Brain microvascular endothelial cell (primary cell): ENCODE results near the gene NLRC3.

Source experiments
- DNase-seq: peaks from one replicate; pipeline ENCODE4 v3.0.0-alpha.2; 2020
- H3K27ac ChIP-seq: fragments of 250-450 bp; sonication (Bioruptor Pico); 2 replicates; pipeline ENCODE4 v1.5.1; 2020; ENCODE audit warnings: mild to moderate bottlenecking, moderate library complexity
- H3K27me3 ChIP-seq: fragments of 250-450 bp; sonication (Bioruptor Pico); replicated peaks from 2 replicates; pipeline ENCODE4 v1.5.1; 2020; ENCODE audit warnings: mild to moderate bottlenecking
- H3K36me3 ChIP-seq: fragments of 250-450 bp; sonication (Bioruptor Pico); replicated peaks from 2 replicates; pipeline ENCODE4 v1.5.1; 2020; ENCODE audit warnings: mild to moderate bottlenecking
- H3K4me3 ChIP-seq: 2 replicates; pipeline ENCODE4 v1.5.1; 2011; ENCODE audit warnings: low read depth, mild to moderate bottlenecking, control low read depth, low read length, moderate library complexity
- CTCF ChIP-seq: IDR thresholded peaks from 2 replicates; pipeline ENCODE4 v1.5.1; 2011; ENCODE audit warnings: low read depth, mild to moderate bottlenecking, moderate library complexity, low read length, control low read depth, inconsistent platforms; ENCODE audit errors: missing control alignments
- in situ Hi-C: cut with HindIII; loops from 2 replicates; pipeline ENCODE4 v1.10.0; 2017; ENCODE audit warnings: low sequenced_read_pairs, low pct_ligation_motif_present

Gene NLRC3

DNA sequence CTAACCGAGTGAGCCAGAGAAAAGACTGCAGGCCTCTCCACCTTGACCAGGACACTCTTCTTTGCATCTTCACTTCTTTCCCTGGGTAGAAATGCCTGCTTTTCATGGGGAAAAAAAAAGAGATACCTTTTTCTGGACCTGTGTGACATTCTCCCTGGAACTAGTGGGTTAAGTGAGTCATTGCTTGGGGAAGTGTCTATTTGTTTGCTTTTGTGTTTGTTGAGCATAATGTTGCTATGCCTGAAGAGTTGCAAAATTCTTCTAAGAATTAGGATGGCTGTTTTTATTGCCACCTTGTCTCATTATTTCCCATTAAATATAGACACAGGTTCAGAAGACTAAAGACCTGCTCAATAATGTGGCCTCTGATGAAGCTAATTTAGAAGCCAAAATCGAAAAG lies 57.6 kb downstream of the NLRC3 start:
- peaks cover 16% of the 10 kb centered on the region for H3K36me3 ChIP-seq
- no peaks in the 10 kb centered on the region for H3K27me3 ChIP-seq
- in situ Hi-C loops: no loop called here
- H3K4me3 ChIP-seq: no peak overlapping the region
- TF ChIP-seq CTCF: no peak
- no peak overlapping the region for H3K27ac ChIP-seq
- DNase-seq: no peak

GRCh38 chr16:3518986-3519348 lies 58.2 kb downstream of the NLRC3 start:
- Histone ChIP-seq H3K36me3 (peaks cover 15% of the 10 kb centered on the region), H3K4me3 (no peak overlapping the region), H3K27ac (no peak overlapping the region), H3K27me3 (no peaks in the 10 kb centered on the region)
- in situ Hi-C loops: no loop called here
- TF ChIP-seq CTCF: no peak
- no peak for DNase-seq

- no peaks in the 10 kb centered on the region for H3K27me3 ChIP-seq
- peaks cover 10% of the 10 kb centered on the region for H3K36me3 ChIP-seq
- no peak overlapping the region for H3K27ac ChIP-seq
- in situ Hi-C loops: no loop called here
- no peak overlapping the region for H3K4me3 ChIP-seq
- no peak for DNase-seq
- TF ChIP-seq CTCF: no peak
These were observed 58.8 kb downstream of the NLRC3 start for GRCh38 chr16:3518292-3518985.

DNA sequence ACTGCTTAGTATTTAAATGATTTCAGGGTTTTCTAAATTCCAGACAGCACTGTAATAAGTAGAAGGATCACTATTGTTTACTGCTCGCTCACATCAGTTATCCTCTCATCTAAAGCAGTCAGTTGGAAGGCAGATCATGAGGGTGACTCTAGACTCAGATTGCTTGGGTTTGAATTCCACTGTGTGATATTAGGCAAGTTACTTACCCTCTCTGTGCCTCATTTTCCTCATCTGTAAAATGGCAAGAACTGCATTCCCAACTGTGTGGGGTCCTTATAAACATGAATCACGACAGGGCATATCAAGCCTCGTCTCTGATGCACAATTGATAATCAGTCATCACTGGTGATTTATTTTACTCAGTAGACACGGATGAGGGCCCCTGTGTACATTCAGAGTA lies 61.3 kb downstream of the NLRC3 start:
- Histone ChIP-seq H3K4me3 (no peak overlapping the region), H3K27me3 (no peaks in the 10 kb centered on the region), H3K27ac (no peak overlapping the region), H3K36me3 (peaks cover 22% of the 10 kb centered on the region)
- in situ Hi-C loops: no loop called here
- no peak for TF ChIP-seq CTCF
- no peak for DNase-seq

- in situ Hi-C loops: no loop called here
- Histone ChIP-seq H3K27me3 (no peaks in the 10 kb centered on the region), H3K4me3 (no peak overlapping the region), H3K36me3 (peaks cover 25% of the 10 kb centered on the region), H3K27ac (no peak overlapping the region)
- peak; percentile 74 for DNase-seq
- TF ChIP-seq CTCF: no peak
These were observed 62.6 kb downstream of the NLRC3 start for GRCh38 chr16:3514621-3515020.
